ENCODE data around the gene SNAPC3. TPM values are rescaled to one million over a fixed set of nuclear protein-coding genes. Genes with fewer than 3 reads are reported as not detected.

The SNAPC3 gene
- total and polyA plus RNA-seq, 2 of the 4 experiments (the other 2 are of a cell fraction): 22.0 to 31.0 TPM

DNA sequence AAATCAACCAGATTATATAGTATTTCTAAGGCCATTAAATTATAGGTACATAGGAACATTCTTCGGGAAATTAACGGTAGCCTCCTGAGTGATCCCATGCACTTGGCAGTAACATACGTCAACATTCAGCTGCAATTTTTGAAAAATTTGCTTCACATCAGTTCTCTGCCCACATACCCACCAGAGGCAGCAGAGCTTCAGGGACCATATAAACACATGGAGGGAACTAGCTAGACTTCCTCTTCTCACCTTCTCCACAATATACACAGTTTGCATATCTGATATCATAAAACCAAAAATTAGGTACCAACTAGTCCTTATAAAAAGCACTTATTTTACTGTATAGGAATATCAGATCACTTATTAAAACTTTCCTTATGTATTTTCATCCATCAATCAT lies 83.2 kb downstream of the SNAPC3 start:
- no peak overlapping the region for H3K14ac ChIP-seq (replicated peaks; ENCODE audit: low read depth, low read length)
- H2BK20ac ChIP-seq (ENCODE audit: low read depth, low read length): no peak overlapping the region
- no peak overlapping the region for H2BK5ac ChIP-seq (ENCODE audit: low read depth, low read length, poor library complexity, severe bottlenecking)
- WGBS, 2 experiments (ENCODE audit: extremely low coverage in 2 of 2, insufficient read length in 1 of 2): no CpG with 5 or more reads among the region's 3 CpGs
- no peak overlapping the region for H4K91ac ChIP-seq (ENCODE audit: insufficient read depth, low read depth, low read length)
- H3K4me3 ChIP-seq (ENCODE audit: insufficient read depth, low read depth, low read length): no peak overlapping the region
- intact Hi-C loops (cut with micrococcal nuclease) (no loop called here), dilution Hi-C loops (cut with HindIII; ENCODE audit: low sequenced_read_pairs, unreplicated experiment) (no loop called here), in situ Hi-C loops (cut with MboI; ENCODE audit: low sequenced_read_pairs) (no loop called here)
- no peak for TF ChIP-seq CTCF (conservative IDR thresholded peaks at IDR 0.05; ENCODE audit: low read depth, low read length)
- no peak for TF ChIP-seq NFE2L2 (IDR thresholded peaks at IDR 0.05; ENCODE audit: low read depth, low read length)
- TF ChIP-seq ELK1 (IDR thresholded peaks at IDR 0.05; ENCODE audit: borderline replicate concordance, low read depth, low read length): no peak
- no peak for TF ChIP-seq USF2 (IDR thresholded peaks at IDR 0.05; ENCODE audit: low read depth, low read length)
- no peak for TF ChIP-seq MXI1 (IDR thresholded peaks at IDR 0.05; ENCODE audit: borderline replicate concordance, low read depth, low read length)
- TF ChIP-seq MAZ (IDR thresholded peaks at IDR 0.05; ENCODE audit: borderline replicate concordance, low read depth, low read length): no peak
- H3K4ac ChIP-seq (ENCODE audit: low read depth, low read length): no peak overlapping the region
- H4K20me1 ChIP-seq (ENCODE audit: insufficient read depth, low read length): peaks cover 2% of the 10 kb centered on the region; the same call in 1 of the 2 replicates
- POLR2A ChIA-PET (ENCODE audit: unreplicated experiment): no interaction called here
- peaks cover 5% of the 10 kb centered on the region for H3K36me3 ChIP-seq (ENCODE audit: control insufficient read depth, insufficient read depth, low read length)
- no peak overlapping the region for H2AK9ac ChIP-seq (replicated peaks; ENCODE audit: low read depth, low read length, poor library complexity)
- no peak overlapping the region for H3K23ac ChIP-seq (ENCODE audit: low read depth, low read length)
- H2AFZ ChIP-seq (replicated peaks; ENCODE audit: low read length, poor library complexity): no peak overlapping the region
- DNase-seq (no peak), ATAC-seq (ENCODE audit: low read depth) (no peak)
- no TSS peak for BruUV-seq (replicated peaks)
- H3K27ac ChIP-seq (ENCODE audit: insufficient read depth, low read length): no peak overlapping the region
- no peak overlapping the region for H3K9ac ChIP-seq (ENCODE audit: low read depth, low read length)
- H3K27me3 ChIP-seq (ENCODE audit: control insufficient read depth, insufficient read depth, low read length): no peaks in the 10 kb centered on the region
- H3K18ac ChIP-seq (ENCODE audit: low read depth, low read length): no peak overlapping the region
- H2BK15ac ChIP-seq (ENCODE audit: low read depth, low read length): no peak overlapping the region
- peaks cover 21 to 45% of the 10 kb centered on the region in 2 experiments for H3K79me1 ChIP-seq (ENCODE audit: low read depth in 1 of 2, low read length in 2 of 2)
- no peaks in the 10 kb centered on the region for H3K9me1 ChIP-seq (ENCODE audit: insufficient read depth, low read length)
- H3K56ac ChIP-seq (ENCODE audit: extremely low read depth, insufficient read depth, low read length): no peak overlapping the region
- H3K9me3 ChIP-seq (ENCODE audit: control insufficient read depth, insufficient read depth, low read length): no peaks in the 10 kb centered on the region
- no peak overlapping the region for H4K8ac ChIP-seq (ENCODE audit: low read depth in 2 of 2, low read length in 2 of 2)
- H3K4me1 ChIP-seq (ENCODE audit: control insufficient read depth, insufficient read depth, low read length): peaks cover 2% of the 10 kb centered on the region; the same call in 1 of the 2 replicates
- H4K5ac ChIP-seq (ENCODE audit: low read depth, low read length): no peak overlapping the region
- CTCF ChIA-PET: no interaction called here
- H2AK5ac ChIP-seq (ENCODE audit: low read depth, low read length): no peak overlapping the region
- no peak overlapping the region for H3K4me2 ChIP-seq (ENCODE audit: low read depth, low read length)
- no peak overlapping the region for H2BK120ac ChIP-seq (ENCODE audit: low read depth, low read length)

Measured in IMR-90 (cell line).